Neutrophil (primary cell): ENCODE measurements around the gene KCNQ4.

ENCODE experiments used
- H3K27ac ChIP-seq: fragments of 200-600 bp; sonication (generic); 2 replicates; pipeline ENCODE4 v1.5.1; 2016; ENCODE audit warnings: mild to moderate bottlenecking, moderate library complexity
- H3K27me3 ChIP-seq: fragments of 200-600 bp; sonication (generic); 2 replicates; pipeline ENCODE4 v1.6.0; 2016; ENCODE audit warnings: mild to moderate bottlenecking
- H3K36me3 ChIP-seq: fragments of 200-600 bp; sonication (generic); 2 replicates; pipeline ENCODE4 v1.5.1; 2017
- H3K4me1 ChIP-seq, 2 experiments: fragments of 200-600 bp in 1 of 2; sonication (generic) in 1 of 2; 1 replicate in 1 of 2; 2 replicates in 1 of 2; pipeline versions ENCODE4 v1.5.1 to v1.6.1; 2013 to 2016; ENCODE audit warnings: low read depth in 1 of 2, low read length in 1 of 2, mild to moderate bottlenecking in 1 of 2, moderate library complexity in 1 of 2; ENCODE audit not compliant: control insufficient read depth in 1 of 2, insufficient read depth in 1 of 2
- H3K4me3 ChIP-seq, 2 experiments: fragments of 200-600 bp in 1 of 2; sonication (generic) in 1 of 2; 1 replicate in 1 of 2; 2 replicates in 1 of 2; pipeline ENCODE4 v1.5.1; 2013 to 2016; ENCODE audit warnings: low read depth in 1 of 2, low read length in 1 of 2, mild to moderate bottlenecking in 1 of 2, moderate library complexity in 1 of 2
- H3K9me3 ChIP-seq: fragments of 200-600 bp; sonication (generic); 2 replicates; pipeline ENCODE4 v1.5.1; 2016
- CTCF ChIP-seq: fragments of 200-600 bp; sonication (generic); IDR thresholded peaks from 2 replicates; pipeline ENCODE4 v1.5.1; 2016; ENCODE audit warnings: antibody characterized with exemption

KCNQ4 gene

GRCh38 chr1:40838045-40838979 is 54.7 kb downstream of the KCNQ4 start:
- H3K36me3 ChIP-seq: no peaks in the 10 kb centered on the region

GRCh38 chr1:40838980-40839942 is 55.7 kb downstream of the KCNQ4 start:
- Histone ChIP-seq H3K9me3 (no peaks in the 10 kb centered on the region), H3K36me3 (no peaks in the 10 kb centered on the region), H3K27me3 (peaks cover 21% of the 10 kb centered on the region), H3K27ac (no peak overlapping the region), H3K4me3 (no peak overlapping the region), H3K4me1 (peaks cover 4 to 9% of the 10 kb centered on the region in 2 experiments)
- no peak for TF ChIP-seq CTCF

More at GRCh38 chr1:40838045-40838979, 54.7 kb downstream of the KCNQ4 start:
- Histone ChIP-seq H3K27me3 (peaks cover 21% of the 10 kb centered on the region), H3K27ac (no peak overlapping the region), H3K9me3 (no peaks in the 10 kb centered on the region), H3K4me1 (peaks cover 4 to 9% of the 10 kb centered on the region in 2 experiments), H3K4me3 (no peak overlapping the region)
- no peak for TF ChIP-seq CTCF

GRCh38 chr1:40839943-40840335 is 56.4 kb downstream of the KCNQ4 start:
- Histone ChIP-seq H3K4me3 (no peak overlapping the region), H3K27ac (no peak overlapping the region), H3K9me3 (no peaks in the 10 kb centered on the region), H3K4me1 (peaks cover 4 to 9% of the 10 kb centered on the region in 2 experiments), H3K36me3 (no peaks in the 10 kb centered on the region), H3K27me3 (peaks cover 21% of the 10 kb centered on the region)
- TF ChIP-seq CTCF: no peak

GRCh38 chr1:40840526-40841323 is 57.1 kb downstream of the KCNQ4 start:
- Histone ChIP-seq H3K36me3 (no peaks in the 10 kb centered on the region), H3K9me3 (no peaks in the 10 kb centered on the region), H3K27me3 (peaks cover 21% of the 10 kb centered on the region), H3K4me3 (no peak overlapping the region), H3K4me1 (peaks cover 4 to 9% of the 10 kb centered on the region in 2 experiments), H3K27ac (no peak overlapping the region)
- no peak for TF ChIP-seq CTCF

GRCh38 chr1:40841602-40842001 is 58.0 kb downstream of the KCNQ4 start:
- Histone ChIP-seq H3K27ac (no peak overlapping the region), H3K9me3 (no peaks in the 10 kb centered on the region), H3K27me3 (peaks cover 21% of the 10 kb centered on the region), H3K4me3 (no peak overlapping the region), H3K4me1 (peaks cover 4 to 9% of the 10 kb centered on the region in 2 experiments), H3K36me3 (no peaks in the 10 kb centered on the region)
- TF ChIP-seq CTCF: no peak
